NAMALWA (cell line): ENCODE measurements around the gene SNRPD3.
"Not testable (repeated sequence)": the region's sequence is repeated elsewhere in the genome, so short reads cannot be mapped to it uniquely, and the experiment has no call there.

Experiments used
- DNase-seq: peaks from one replicate; pipeline ENCODE4 v3.0.0-alpha.2; 2015; ENCODE audit warnings: low spot score

Gene SNRPD3

DNA sequence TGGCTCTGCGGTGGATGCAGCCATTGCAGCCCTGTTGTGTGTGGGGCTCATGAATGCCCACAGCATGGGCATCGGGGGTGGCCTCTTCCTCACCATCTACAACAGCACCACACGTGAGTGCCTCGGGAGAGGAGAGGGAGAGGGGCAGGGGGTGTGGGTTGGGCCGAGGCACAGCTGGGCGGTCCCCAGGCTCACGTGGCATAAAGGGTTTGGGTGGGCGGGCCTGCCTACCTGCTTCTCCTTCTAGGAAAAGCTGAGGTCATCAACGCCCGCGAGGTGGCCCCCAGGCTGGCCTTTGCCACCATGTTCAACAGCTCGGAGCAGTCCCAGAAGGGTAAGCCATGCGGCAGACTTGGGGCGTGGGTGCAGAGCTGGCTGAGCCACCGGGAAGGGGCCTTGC, 59.0 kb downstream of the SNRPD3 start:
- not testable (repeated sequence) for DNase-seq

- not testable (repeated sequence) for DNase-seq
Measured at GRCh38 chr22:24621244-24621643, 65.4 kb downstream of the SNRPD3 start.

GRCh38 chr22:24622596-24622995, 66.8 kb downstream of the SNRPD3 start:
- DNase-seq: peak; percentile 47
